GM04503 (cell line): ENCODE data around the gene SCTR.

Experiments used
- DNase-seq: peaks from one replicate; pipeline ENCODE4 v3.0.0-alpha.2; 2012; ENCODE audit warnings: low read depth

Gene SCTR

GRCh38 chr2:119523383-119523951, 816 bp downstream of the SCTR start:
- DNase-seq, result no peak

GRCh38 chr2:119522671-119523070, 1.6 kb downstream of the SCTR start:
- DNase-seq, result no peak

GRCh38 chr2:119521433-119522050, 2.7 kb downstream of the SCTR start:
- DNase-seq, result no peak

- no peak for DNase-seq
Measured at GRCh38 chr2:119520696-119521432, 3.4 kb downstream of the SCTR start.

- DNase-seq, result no peak
Measured at GRCh38 chr2:119519057-119519408, 5.2 kb downstream of the SCTR start.

GRCh38 chr2:119518401-119519056, 5.8 kb downstream of the SCTR start:
- no peak for DNase-seq

GRCh38 chr2:119517433-119517832, 6.8 kb downstream of the SCTR start:
- DNase-seq, result peak; percentile 2

GRCh38 chr2:119516121-119516520, 8.2 kb downstream of the SCTR start:
- no peak for DNase-seq

GRCh38 chr2:119513832-119514231, 10.5 kb downstream of the SCTR start:
- no peak for DNase-seq

GRCh38 chr2:119512946-119513345, 11.3 kb downstream of the SCTR start:
- DNase-seq, result no peak

GRCh38 chr2:119511989-119512388, 12.3 kb downstream of the SCTR start:
- no peak for DNase-seq

GRCh38 chr2:119508756-119509155, 15.5 kb downstream of the SCTR start:
- no peak for DNase-seq

- no peak for DNase-seq
Measured at GRCh38 chr2:119496682-119497081, 27.6 kb downstream of the SCTR start.

- DNase-seq, result no peak
Measured at GRCh38 chr2:119495948-119496347, 28.3 kb downstream of the SCTR start.

GRCh38 chr2:119494163-119494790, 30.0 kb downstream of the SCTR start:
- no peak for DNase-seq

- peak; percentile 56 for DNase-seq
Measured at GRCh38 chr2:119491776-119492525, 32.3 kb downstream of the SCTR start.

GRCh38 chr2:119490653-119491195, 33.6 kb downstream of the SCTR start:
- DNase-seq, result no peak

GRCh38 chr2:119490106-119490505, 34.2 kb downstream of the SCTR start:
- no peak for DNase-seq

- DNase-seq, result no peak
Measured at GRCh38 chr2:119489232-119489952, 34.9 kb downstream of the SCTR start.

- no peak for DNase-seq
Measured at GRCh38 chr2:119488245-119489214, 35.8 kb downstream of the SCTR start.
